GM12878 (cell line): ENCODE measurements around the gene PDCL3.

Source experiments
- MYC ChIP-seq: IDR thresholded peaks from 2 replicates; pipeline ENCODE4 v1.6.1; 2011; ENCODE audit warnings: mild to moderate bottlenecking, low read length, moderate library complexity, inconsistent platforms; ENCODE audit not compliant: insufficient read depth, insufficient replicate concordance, insufficient read length, severe bottlenecking
- NR2F1 ChIP-seq: fragments of 450-650 bp; conservative IDR thresholded peaks from 2 replicates; pipeline ENCODE4 v1.6.1; 2017; ENCODE audit warnings: mild to moderate bottlenecking
- PRDM15 ChIP-seq: fragments of 450-650 bp; formaldehyde crosslinking; IDR thresholded peaks from 2 replicates; pipeline ENCODE4 v1.4.0; 2020; ENCODE audit warnings: mild to moderate bottlenecking, moderate library complexity
- SP1 ChIP-seq: IDR thresholded peaks from one replicate; pipeline ENCODE4 v1.6.1; 2011; ENCODE audit warnings: low read depth, low read length
- STAT1 ChIP-seq: fragments of 450-650 bp; conservative IDR thresholded peaks from 2 replicates; pipeline ENCODE4 v1.6.1; 2014; ENCODE audit warnings: antibody characterized with exemption, mild to moderate bottlenecking
- TCF12 ChIP-seq: IDR thresholded peaks from 2 replicates; pipeline ENCODE4 v1.6.1; 2011; ENCODE audit warnings: low read depth, mild to moderate bottlenecking, low read length
- YY1 ChIP-seq: IDR thresholded peaks from 2 replicates; pipeline ENCODE4 v1.6.1; 2011; ENCODE audit warnings: low read depth, mild to moderate bottlenecking, low read length
- ZBED1 ChIP-seq: IDR thresholded peaks from 2 replicates; pipeline ENCODE4 v1.6.1; 2016; ENCODE audit warnings: borderline replicate concordance
- TF ChIP-seq, protein P1 (sequence below), 3 experiments: IDR thresholded peaks in 2 of 3; conservative IDR thresholded peaks in 1 of 3; 2 replicates each; pipeline ENCODE4 v1.5.1; 2011; ENCODE audit warnings: low read depth in 3 of 3, low read length in 3 of 3, mild to moderate bottlenecking in 3 of 3, control low read depth in 2 of 3, moderate library complexity in 2 of 3, inconsistent platforms in 1 of 3, mixed read lengths in 1 of 3; ENCODE audit not compliant: control insufficient read depth in 2 of 3, insufficient read depth in 1 of 3; ENCODE audit errors: extremely low read depth in 1 of 3

DNA sequence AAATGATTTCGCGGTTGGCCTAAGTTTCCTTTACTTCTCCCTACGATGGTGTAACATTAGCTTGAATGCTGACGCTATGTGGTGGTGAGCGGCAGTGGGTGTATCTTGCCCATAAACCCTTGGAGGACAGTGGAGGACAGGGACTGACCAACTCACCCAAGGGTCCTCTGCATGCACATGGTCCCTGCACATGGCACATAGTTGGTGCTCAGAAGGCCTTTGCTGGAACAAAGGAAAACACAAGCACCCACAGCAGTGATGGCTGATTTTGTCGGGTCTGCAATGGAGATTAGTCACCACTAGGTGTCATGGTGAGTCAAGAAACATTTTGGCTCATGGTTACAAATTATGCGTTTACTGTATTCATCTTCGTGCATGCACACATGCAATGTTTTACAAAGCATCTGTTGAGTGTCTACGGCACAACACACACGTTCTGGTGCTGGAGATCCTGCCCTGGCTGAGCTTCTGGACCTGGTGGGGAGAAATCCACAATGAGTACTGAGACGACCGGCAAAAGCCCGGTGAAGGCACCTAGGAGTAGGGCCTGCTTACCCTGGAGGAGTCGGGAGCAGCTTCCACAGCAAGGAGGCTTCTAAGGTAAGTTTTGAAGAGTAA, 44.0 kb downstream of the PDCL3 start:
- TF ChIP-seq, protein P1, sequence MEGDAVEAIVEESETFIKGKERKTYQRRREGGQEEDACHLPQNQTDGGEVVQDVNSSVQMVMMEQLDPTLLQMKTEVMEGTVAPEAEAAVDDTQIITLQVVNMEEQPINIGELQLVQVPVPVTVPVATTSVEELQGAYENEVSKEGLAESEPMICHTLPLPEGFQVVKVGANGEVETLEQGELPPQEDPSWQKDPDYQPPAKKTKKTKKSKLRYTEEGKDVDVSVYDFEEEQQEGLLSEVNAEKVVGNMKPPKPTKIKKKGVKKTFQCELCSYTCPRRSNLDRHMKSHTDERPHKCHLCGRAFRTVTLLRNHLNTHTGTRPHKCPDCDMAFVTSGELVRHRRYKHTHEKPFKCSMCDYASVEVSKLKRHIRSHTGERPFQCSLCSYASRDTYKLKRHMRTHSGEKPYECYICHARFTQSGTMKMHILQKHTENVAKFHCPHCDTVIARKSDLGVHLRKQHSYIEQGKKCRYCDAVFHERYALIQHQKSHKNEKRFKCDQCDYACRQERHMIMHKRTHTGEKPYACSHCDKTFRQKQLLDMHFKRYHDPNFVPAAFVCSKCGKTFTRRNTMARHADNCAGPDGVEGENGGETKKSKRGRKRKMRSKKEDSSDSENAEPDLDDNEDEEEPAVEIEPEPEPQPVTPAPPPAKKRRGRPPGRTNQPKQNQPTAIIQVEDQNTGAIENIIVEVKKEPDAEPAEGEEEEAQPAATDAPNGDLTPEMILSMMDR (IDR thresholded peaks at IDR 0.05 in 2 of 3, conservative IDR thresholded peaks at IDR 0.05 in 1 of 3; ENCODE audit: control insufficient read depth in 2 of 3, extremely low read depth in 1 of 3, insufficient read depth in 1 of 3, low read depth in 3 of 3, low read length in 3 of 3), result peak; percentile 72 to 80 (median 75)
- TF ChIP-seq PRDM15 (no peak), STAT1 (no peak), TCF12 (no peak), SP1 (no peak), NR2F1 (no peak), YY1 (peak; percentile 64; the same call in 1 of the 2 replicates), ZBED1 (no peak), MYC (no peak)
